Jurkat, Clone E6-1 (cell line): ENCODE results near the gene ESYT3.
"Not testable (repeated sequence)": the region's sequence is repeated elsewhere in the genome, so short reads cannot be mapped to it uniquely, and the experiment has no call there.

Source experiments
- DNase-seq: peaks from one replicate; pipeline ENCODE4 v3.0.0-alpha.2; 2011; ENCODE audit warnings: low read depth, low spot score
- H3K4me3 ChIP-seq: 2 replicates; pipeline ENCODE4 v1.5.1; 2011; ENCODE audit warnings: mild to moderate bottlenecking, low read length, control low read depth, moderate library complexity

ESYT3 gene

DNA sequence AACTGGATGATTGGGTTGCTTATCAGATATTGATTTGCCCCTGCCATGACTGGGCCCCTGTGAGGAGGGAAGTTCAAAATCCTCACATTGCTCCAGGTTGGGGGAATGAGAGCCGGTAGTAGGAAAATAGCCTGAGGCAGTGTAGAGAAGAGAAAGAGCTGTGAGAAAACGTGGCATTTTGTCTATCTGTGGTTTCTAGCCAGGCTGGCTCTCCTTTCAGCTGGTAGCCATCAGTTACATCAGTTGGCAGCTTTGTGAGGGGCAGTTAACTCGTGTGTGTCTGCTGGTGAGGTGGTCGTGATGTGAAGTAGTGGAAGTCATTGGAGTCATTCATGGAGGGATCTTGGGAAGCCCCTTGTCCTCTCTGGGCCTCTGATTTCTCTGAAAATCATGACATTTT, 5.2 kb downstream of the ESYT3 start:
- H3K4me3 ChIP-seq: no peak overlapping the region
- no peak for DNase-seq

GRCh38 chr3:138440121-138440521, 5.7 kb downstream of the ESYT3 start:
- H3K4me3 ChIP-seq: no peak overlapping the region
- DNase-seq: no peak

DNA sequence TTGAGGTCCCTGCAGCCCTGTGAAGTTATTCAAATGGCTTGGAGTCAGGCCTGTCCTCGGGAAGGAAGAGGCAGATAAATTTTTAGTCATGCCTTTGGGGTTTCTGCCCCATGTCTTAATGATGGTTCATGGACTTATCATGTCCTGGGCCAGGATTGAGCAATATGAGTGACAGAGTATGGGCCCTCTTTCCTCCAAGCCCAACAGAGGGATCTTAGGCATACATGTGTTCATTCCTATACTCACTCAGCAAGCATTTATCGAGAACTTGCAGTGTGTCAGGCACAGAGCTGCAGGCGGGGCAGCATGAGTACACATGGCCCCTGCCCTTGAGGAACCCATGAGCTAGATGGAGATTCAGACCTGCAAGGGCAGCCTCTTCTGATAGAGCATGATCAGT, 6.2 kb downstream of the ESYT3 start:
- no peak overlapping the region for H3K4me3 ChIP-seq
- DNase-seq: no peak

DNA sequence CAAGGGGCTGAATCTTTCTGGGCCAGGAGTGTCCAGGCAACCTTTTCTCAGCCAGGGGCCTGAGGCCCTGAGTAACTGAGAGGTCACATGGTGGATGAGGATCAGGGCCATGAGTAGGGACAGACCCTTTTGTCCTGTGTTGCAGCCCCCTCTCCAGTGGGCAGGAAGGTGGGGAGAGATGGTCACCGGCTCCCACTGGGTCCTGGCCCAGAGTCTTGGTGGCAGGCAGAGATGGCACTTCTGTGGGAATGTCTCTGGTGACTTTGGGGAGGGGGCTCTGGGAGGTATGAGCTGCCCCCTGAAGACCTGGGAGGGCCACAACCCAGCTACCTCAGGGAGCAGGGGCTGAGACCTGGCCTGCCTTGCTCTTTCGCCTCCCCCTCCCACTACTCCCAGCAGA, 6.8 kb downstream of the ESYT3 start:
- no peak overlapping the region for H3K4me3 ChIP-seq
- no peak for DNase-seq

DNA sequence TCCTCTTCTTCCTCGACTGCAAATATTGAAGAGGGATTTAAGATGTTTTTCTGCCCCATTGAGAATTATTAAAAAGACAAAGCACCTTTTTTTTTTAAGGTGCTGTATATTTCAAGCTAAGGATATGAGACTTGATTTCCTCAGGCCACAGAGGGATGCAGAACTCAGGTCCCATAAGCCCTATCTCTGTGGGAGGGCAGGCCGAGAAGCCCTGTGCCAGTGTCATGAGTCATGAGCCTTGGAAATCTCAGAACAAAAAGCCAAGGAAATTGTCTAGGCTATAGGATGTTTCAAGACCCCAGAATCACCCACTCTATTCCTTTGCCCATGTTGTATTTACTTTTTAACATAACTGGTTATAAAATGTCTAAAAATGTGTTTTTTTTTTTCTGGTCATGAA, 7.3 kb downstream of the ESYT3 start:
- no peak overlapping the region for H3K4me3 ChIP-seq
- DNase-seq: no peak

DNA sequence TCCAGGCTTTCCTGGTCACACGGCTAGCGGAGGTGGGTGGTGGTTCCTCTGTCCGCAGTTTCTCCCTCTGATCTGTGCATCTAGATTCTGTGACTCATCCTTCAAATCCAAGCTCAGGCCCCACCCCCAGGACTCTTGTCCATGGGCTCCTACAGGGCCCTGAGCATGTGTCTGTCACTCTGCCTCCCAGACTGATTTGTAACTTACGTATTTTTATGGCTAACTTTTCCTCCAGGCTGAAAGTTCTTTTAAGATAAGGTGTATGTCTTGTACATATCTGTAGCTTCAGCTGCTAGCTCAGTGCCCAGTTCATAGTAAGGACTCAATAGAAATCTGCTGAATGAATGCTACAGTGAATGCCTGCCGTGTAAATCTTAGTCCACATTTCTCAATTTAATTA, 8.0 kb downstream of the ESYT3 start:
- no peak overlapping the region for H3K4me3 ChIP-seq
- no peak for DNase-seq

GRCh38 chr3:138443091-138443490, 8.7 kb downstream of the ESYT3 start:
- no peak overlapping the region for H3K4me3 ChIP-seq
- no peak for DNase-seq

- no peak for DNase-seq
- no peak overlapping the region for H3K4me3 ChIP-seq
Observed at GRCh38 chr3:138443521-138444503, 9.4 kb downstream of the ESYT3 start.

- no peak for DNase-seq
- H3K4me3 ChIP-seq: no peak overlapping the region
Observed at GRCh38 chr3:138445236-138445635, 10.8 kb downstream of the ESYT3 start.

DNA sequence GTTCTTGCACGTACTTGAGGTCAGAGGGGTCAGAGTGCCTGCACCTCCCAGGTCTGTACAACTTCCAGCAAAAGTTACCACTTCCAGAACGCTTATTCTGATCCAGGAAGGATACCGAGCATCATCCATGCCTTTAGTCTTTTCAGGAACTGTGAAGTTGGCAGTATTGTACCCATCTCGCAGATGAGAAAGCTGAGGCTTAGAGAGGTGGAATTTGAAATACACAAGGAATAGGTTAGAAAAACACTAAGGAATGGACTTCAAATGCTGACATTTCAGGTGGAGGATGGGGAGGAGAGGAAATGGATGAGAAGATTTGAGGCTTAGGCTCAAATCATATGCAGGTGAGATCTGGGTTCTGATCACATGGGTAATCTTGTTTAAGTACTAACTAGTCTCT, 11.2 kb downstream of the ESYT3 start:
- no peak for DNase-seq
- no peak overlapping the region for H3K4me3 ChIP-seq

DNA sequence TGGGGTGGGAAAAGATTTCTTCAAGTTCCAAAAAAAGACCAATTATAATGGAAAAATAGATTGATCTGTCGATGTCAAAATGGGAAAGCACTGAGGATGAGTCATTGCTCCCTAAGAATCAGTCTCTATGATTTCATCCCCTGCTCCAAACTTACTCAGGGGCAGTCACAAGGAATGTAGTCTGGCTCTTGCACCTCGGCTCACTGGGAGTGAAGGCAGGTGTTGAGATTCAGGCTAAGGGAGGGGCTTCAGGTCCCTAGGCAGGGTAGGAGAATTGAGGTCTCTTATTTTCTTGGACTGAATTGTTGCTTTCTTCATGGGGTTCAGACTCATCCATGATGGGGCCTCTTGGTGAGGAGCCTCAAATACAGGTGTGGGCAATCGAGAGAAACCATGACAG, 14.2 kb downstream of the ESYT3 start:
- no peak for DNase-seq
- H3K4me3 ChIP-seq: no peak overlapping the region

DNA sequence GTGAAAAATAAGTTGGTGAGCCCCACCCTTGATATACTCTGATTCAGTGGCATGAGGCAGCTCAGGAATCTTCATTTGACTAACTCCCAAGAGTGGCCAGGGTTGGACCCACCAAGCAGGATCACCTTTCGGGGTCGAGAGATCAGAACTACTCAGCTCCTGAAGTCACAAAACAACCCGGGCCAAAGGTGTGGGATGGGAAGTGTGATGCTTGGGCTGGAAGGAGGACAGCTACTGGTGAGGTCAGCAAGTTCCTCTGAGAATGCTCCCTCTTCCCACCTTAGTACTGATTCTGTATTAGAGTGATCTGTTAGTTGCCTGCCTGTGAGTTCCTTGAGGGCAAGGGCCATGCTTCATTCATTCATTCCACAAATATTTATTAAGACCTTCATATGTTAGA, 15.1 kb downstream of the ESYT3 start:
- no peak for DNase-seq

GRCh38 chr3:138450181-138450580, 15.8 kb downstream of the ESYT3 start:
- no peak overlapping the region for H3K4me3 ChIP-seq
- DNase-seq: no peak

More for the DNA sequence above, 15.1 kb downstream of the ESYT3 start:
- no peak overlapping the region for H3K4me3 ChIP-seq

DNA sequence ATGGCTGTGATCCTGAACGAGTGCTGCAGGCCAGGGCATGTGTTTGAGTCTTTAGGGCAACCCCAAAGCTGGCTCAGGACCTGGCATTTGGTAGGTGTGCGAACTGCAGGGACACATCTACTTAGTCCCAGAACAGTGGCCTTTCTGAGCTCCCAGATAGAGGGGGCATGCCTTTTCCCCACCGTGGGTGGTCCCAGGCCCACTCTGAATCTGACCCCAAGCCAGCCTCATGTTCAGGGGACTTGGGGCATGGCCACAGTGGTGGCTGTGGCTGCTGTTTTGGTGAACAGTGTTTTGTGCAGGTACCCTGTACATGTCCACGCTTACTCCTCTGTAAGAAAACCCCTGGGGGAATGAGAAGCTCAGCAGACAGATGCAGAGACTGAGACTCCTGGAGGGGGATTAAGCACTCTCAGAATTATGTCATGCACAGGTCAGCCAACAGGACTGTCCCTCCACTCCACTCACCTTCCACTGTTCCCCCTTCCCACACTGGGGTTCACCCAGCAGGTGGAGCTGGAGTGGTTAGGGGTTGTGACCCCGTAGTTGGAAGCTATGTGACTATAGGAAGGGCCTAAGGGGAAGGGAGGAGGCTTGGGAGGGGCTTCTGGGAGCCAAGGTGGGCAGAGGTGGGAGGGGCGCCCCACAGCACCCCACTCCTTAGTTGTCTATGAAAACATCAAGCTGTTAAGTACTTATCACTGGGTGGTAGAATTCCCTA, 16.4 kb downstream of the ESYT3 start:
- no peak for DNase-seq
- H3K4me3 ChIP-seq: no peak overlapping the region

DNA sequence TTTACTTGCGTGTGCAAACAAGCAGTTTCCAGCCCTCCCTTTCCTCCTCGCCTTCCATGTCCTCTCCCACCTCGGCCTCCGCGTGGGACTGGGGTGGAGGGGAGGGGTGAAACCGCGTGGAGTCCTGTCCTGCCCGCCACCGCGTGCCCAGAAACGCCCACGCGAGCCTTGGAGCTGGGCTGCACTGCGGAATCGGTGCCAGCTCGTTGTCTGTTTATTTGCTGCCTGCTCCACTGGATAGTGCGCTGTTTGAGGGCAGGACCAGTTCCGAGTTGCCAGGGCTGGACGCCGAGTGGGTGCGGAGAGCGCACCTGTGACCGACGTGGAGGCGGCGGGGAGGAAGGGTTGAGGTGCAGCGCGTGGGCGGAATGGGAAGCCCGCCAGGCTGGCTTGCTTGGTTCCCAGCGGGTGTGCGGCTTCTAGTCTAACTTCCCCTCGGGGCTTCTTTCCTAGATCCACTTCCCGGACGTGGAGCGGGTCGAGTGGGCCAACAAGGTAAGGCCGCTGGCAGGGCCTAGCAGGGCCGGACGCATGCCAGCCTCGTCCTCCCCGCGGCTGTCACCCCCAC, 17.3 kb downstream of the ESYT3 start:
- H3K4me3 ChIP-seq: no peak overlapping the region
- DNase-seq: no peak

DNA sequence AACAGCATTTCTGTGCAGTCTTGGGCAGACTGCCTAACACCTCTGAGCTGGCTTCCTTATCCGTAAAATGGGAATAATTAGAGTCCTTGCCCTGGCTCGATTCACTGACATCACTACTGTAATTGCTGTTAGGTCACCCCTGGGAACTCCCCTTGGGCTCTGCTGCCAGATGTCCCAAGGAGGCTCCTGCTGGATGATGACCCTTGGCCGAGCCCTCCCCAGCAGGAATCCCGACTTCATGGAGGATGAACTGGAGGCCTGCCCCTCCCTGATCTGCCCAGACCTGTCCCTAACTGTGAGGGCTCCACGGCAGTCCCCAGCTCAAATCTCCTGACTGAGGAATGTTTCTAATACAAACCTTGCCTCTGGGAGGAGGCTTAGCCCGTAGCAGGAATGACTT, 18.0 kb downstream of the ESYT3 start:
- H3K4me3 ChIP-seq: no peak overlapping the region
- DNase-seq: no peak

GRCh38 chr3:138453940-138454339, 19.5 kb downstream of the ESYT3 start:
- not testable (repeated sequence) for H3K4me3 ChIP-seq, DNase-seq

GRCh38 chr3:138455801-138456716, 21.6 kb downstream of the ESYT3 start:
- no peak overlapping the region for H3K4me3 ChIP-seq
- DNase-seq: no peak
